Measurements from ENCODE around the gene IL17B. TPM values are rescaled to one million over a fixed set of nuclear protein-coding genes. Genes with fewer than 3 reads are reported as not detected.

IL17B gene
- total RNA-seq, 2 donors from 2014 or later = not detected

DNA sequence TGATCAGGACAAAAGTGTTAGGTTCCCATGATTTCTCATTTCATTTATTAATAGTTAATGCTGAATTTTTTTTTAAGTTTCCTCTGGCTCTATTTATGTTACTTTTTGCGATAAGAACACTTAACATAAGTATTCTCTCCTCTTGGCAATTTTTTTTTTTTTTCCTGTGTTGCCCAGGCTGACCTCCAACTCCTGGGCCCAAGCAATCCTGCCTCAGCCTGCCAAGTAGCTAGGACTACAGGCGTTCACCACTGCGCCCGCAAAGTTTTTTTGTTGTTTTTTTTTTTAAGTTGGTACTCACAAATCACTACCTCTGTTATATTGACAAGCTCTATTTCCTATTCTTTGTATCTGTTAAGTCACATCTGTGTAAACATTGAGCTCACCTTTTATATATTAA lies 26.9 kb downstream of the IL17B start:
- Mint-ChIP-seq H3K9me3 (no peaks in the 10 kb centered on the region), H3K27ac (no peak overlapping the region), H3K4me3 (no peak overlapping the region), H3K27me3 (ENCODE audit: insufficient read depth) (no peaks in the 10 kb centered on the region), H3K4me1 (peaks cover under 1% of the 10 kb centered on the region), H3K36me3 (ENCODE audit: low read depth) (peaks cover 70% of the 10 kb centered on the region)
- H3K4me3 ChIP-seq (ENCODE audit: low read length) = no peak overlapping the region
- H3K9ac ChIP-seq (ENCODE audit: extremely low read depth, low read length, poor library complexity, severe bottlenecking) = no peak overlapping the region
- WGBS, 2 experiments (ENCODE audit: insufficient coverage in 1 of 2, insufficient read length in 1 of 2) = 90 to 100% methylated on average over 2 to 4 of the region's 4 CpGs
- H3K4me1 ChIP-seq (ENCODE audit: control insufficient read depth, insufficient read depth, low read length) = no peaks in the 10 kb centered on the region
- H3K27ac ChIP-seq (ENCODE audit: low read depth, low read length) = no peak overlapping the region
- H3K36me3 ChIP-seq (ENCODE audit: control insufficient read depth, insufficient read depth, low read length) = peaks cover 74% of the 10 kb centered on the region
- DNase-seq = no peak
- TF ChIP-seq, protein P1, sequence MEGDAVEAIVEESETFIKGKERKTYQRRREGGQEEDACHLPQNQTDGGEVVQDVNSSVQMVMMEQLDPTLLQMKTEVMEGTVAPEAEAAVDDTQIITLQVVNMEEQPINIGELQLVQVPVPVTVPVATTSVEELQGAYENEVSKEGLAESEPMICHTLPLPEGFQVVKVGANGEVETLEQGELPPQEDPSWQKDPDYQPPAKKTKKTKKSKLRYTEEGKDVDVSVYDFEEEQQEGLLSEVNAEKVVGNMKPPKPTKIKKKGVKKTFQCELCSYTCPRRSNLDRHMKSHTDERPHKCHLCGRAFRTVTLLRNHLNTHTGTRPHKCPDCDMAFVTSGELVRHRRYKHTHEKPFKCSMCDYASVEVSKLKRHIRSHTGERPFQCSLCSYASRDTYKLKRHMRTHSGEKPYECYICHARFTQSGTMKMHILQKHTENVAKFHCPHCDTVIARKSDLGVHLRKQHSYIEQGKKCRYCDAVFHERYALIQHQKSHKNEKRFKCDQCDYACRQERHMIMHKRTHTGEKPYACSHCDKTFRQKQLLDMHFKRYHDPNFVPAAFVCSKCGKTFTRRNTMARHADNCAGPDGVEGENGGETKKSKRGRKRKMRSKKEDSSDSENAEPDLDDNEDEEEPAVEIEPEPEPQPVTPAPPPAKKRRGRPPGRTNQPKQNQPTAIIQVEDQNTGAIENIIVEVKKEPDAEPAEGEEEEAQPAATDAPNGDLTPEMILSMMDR (conservative IDR thresholded peaks at IDR 0.05) = no peak
- H3K27me3 ChIP-seq (ENCODE audit: control insufficient read depth, insufficient read depth, low read length, poor library complexity, severe bottlenecking) = no peaks in the 10 kb centered on the region
- no peaks in the 10 kb centered on the region for H3K9me3 ChIP-seq (ENCODE audit: control insufficient read depth, low read length)

DNA sequence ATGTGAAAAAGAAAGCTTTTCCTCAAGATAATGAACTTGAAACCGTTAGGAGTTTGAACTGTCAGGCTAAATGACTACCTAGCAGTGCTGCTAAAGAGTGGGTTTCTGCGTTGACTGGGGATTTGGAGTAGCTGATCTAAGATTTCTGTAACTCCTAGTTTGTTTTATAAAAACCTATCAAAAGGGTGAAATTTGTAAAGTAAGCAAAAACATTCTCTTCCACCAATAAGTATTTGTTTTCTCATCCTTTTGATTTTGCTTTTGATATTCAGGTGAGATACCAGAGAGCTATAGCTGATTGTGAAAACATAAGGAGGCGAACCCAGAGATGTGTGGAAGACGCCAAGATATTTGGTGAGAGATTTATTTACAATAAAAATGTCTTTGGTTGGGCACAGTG lies 29.7 kb downstream of the IL17B start:
- no peaks in the 10 kb centered on the region for H3K9me3 Mint-ChIP-seq
- TF ChIP-seq, protein P1 (conservative IDR thresholded peaks at IDR 0.05) = no peak
- peaks cover 60% of the 10 kb centered on the region for H3K36me3 Mint-ChIP-seq (ENCODE audit: low read depth)
- no peak overlapping the region for H3K4me3 Mint-ChIP-seq
- no peak overlapping the region for H3K27ac Mint-ChIP-seq
- H3K4me1 ChIP-seq (ENCODE audit: control insufficient read depth, insufficient read depth, low read length) = no peaks in the 10 kb centered on the region
- H3K27me3 ChIP-seq (ENCODE audit: control insufficient read depth, insufficient read depth, low read length, poor library complexity, severe bottlenecking) = no peaks in the 10 kb centered on the region
- H3K9ac ChIP-seq (ENCODE audit: extremely low read depth, low read length, poor library complexity, severe bottlenecking) = no peak overlapping the region
- no peaks in the 10 kb centered on the region for H3K9me3 ChIP-seq (ENCODE audit: control insufficient read depth, low read length)
- no peaks in the 10 kb centered on the region for H3K27me3 Mint-ChIP-seq (ENCODE audit: insufficient read depth)
- no peak for DNase-seq
- no peak overlapping the region for H3K27ac ChIP-seq (ENCODE audit: low read depth, low read length)
- peaks cover 72% of the 10 kb centered on the region for H3K36me3 ChIP-seq (ENCODE audit: control insufficient read depth, insufficient read depth, low read length)
- peaks cover 8% of the 10 kb centered on the region for H3K4me1 Mint-ChIP-seq
- WGBS, 2 experiments (ENCODE audit: insufficient coverage in 1 of 2, insufficient read length in 1 of 2) = 92 to 95% methylated on average over 3 to 4 of the region's 4 CpGs
- H3K4me3 ChIP-seq (ENCODE audit: low read length) = no peak overlapping the region

DNA sequence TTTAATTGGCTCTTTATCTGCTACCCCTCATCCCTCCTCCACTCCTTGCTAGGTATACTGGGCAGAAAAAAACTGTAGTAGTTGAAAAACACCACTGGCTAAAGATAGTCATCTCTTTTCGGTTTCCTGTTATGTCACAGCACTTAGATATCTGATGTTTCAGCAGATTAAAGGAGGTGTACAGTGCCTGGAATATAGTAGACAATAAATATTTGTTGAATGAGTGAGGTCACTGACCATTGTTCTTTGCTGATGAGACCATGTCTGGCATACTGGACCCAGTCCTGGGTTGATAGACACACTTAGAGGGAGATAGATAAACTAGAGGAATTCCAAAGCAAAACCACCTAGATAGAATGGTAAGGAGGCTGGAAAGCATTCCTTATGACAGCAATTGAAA lies 30.6 kb downstream of the IL17B start:
- peaks cover 64% of the 10 kb centered on the region for H3K36me3 ChIP-seq (ENCODE audit: control insufficient read depth, insufficient read depth, low read length)
- 94 to 100% methylated on average over 1 of the region's 1 CpG for WGBS, 2 experiments (ENCODE audit: insufficient coverage in 1 of 2, insufficient read length in 1 of 2)

More for the DNA sequence above, 30.6 kb downstream of the IL17B start:
- H3K9me3 ChIP-seq (ENCODE audit: control insufficient read depth, low read length) = no peaks in the 10 kb centered on the region
- peaks cover 56% of the 10 kb centered on the region for H3K36me3 Mint-ChIP-seq (ENCODE audit: low read depth)
- no peaks in the 10 kb centered on the region for H3K9me3 Mint-ChIP-seq
- H3K4me3 ChIP-seq (ENCODE audit: low read length) = no peak overlapping the region
- no peak overlapping the region for H3K9ac ChIP-seq (ENCODE audit: extremely low read depth, low read length, poor library complexity, severe bottlenecking)
- no peak overlapping the region for H3K4me3 Mint-ChIP-seq
- H3K27ac ChIP-seq (ENCODE audit: low read depth, low read length) = no peak overlapping the region
- no peak for DNase-seq
- no peak overlapping the region for H3K27ac Mint-ChIP-seq
- peaks cover 5% of the 10 kb centered on the region for H3K27me3 ChIP-seq (ENCODE audit: control insufficient read depth, insufficient read depth, low read length, poor library complexity, severe bottlenecking)
- TF ChIP-seq, protein P1 (conservative IDR thresholded peaks at IDR 0.05) = no peak
- H3K27me3 Mint-ChIP-seq (ENCODE audit: insufficient read depth) = peaks cover 6% of the 10 kb centered on the region
- peaks cover 8% of the 10 kb centered on the region for H3K4me1 Mint-ChIP-seq
- H3K4me1 ChIP-seq (ENCODE audit: control insufficient read depth, insufficient read depth, low read length) = no peaks in the 10 kb centered on the region

Measured in endodermal cell (in vitro differentiated cells).